Measurements from ENCODE around the gene PAN3. TPM values are rescaled to one million over a fixed set of nuclear protein-coding genes. Genes with fewer than 3 reads are reported as not detected.

The PAN3 gene
- total and polyA plus RNA-seq, 2 of the 8 experiments (the other 6 are each of a cell fraction or from before 2014, with no cell fraction given) = 12.7 to 39.3 TPM

DNA sequence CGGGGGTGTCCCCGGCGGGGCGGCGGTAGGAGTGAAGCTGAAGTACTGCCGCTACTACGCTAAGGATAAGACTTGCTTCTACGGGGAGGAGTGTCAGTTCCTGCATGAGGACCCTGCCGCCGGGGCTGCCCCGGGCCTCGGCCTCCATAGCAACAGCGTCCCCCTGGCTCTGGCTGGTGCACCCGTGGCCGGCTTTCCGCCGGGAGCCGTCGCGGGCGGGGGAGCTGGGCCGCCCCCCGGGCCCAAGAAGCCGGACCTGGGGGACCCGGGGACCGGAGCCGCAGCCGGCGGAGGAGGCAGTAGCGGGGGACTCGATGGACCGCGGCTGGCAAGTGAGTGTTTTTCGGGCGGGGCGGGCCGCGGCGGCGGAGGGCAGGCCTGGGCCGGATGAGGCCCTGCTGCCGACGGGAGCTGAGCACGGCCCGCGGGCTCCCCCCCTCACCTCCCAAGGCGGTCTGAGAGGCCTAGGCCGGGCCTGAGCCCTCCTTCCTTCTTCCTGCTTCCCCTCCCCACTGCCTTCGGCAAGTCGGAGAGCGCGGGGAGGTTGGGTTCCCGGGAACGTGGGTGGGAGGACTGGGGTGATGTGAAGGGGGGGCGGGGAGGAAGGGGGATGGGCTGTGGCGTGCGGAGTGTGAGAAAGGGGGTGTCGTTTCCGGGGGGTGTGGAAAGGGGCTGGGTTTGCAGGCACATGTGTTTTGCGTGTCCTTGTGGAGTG is 568 bp downstream of the PAN3 start (continued):
- TF ChIP-seq SUZ12 (IDR thresholded peaks at IDR 0.05; ENCODE audit: low read length) = no peak
- no peak for TF ChIP-seq SP4 (IDR thresholded peaks at IDR 0.05; ENCODE audit: low read length)
- no peak for TF ChIP-seq TCF12 (IDR thresholded peaks at IDR 0.05; ENCODE audit: low read depth, low read length)
- no peak for TF ChIP-seq KDM5A (IDR thresholded peaks at IDR 0.05; ENCODE audit: low read length)
- TF ChIP-seq SIX5 (IDR thresholded peaks at IDR 0.05; ENCODE audit: low read depth, low read length) = no peak
- TF ChIP-seq E2F6 (IDR thresholded peaks at IDR 0.05) = no peak
- TF ChIP-seq RBBP5 (IDR thresholded peaks at IDR 0.05; ENCODE audit: borderline replicate concordance, low read depth, low read length) = no peak; the same call in 1 of the 2 replicates
